IMR-90 (cell line): Measurements from ENCODE around the gene MOB2. TPM values are rescaled to one million over a fixed set of nuclear protein-coding genes. Genes with fewer than 3 reads are reported as not detected.

ENCODE experiments used
- ATAC-seq: fragments of 200-7000 bp; cut with Tn5 transposase; 2 replicates; pipeline ENCODE4 v1.9.1; 2020; ENCODE audit warnings: low read depth, mild to moderate bottlenecking, moderate library complexity
- BruUV-seq: library from RNA; stranded (reverse); fragments of 400-500 nt; replicated peaks from 2 replicates; lab custom pipeline; 2021; lab: Mats Ljungman, UMichigan
- CTCF ChIA-PET: fragments of 300-600 bp; formaldehyde crosslinking; extraction: SDS; loops from one replicate; lab custom pipeline; 2021; ENCODE audit warnings: antibody characterized with exemption; lab: Yijun Ruan, JAX
- POLR2A ChIA-PET: fragments of 300-600 bp; sonication (Branson Sonifier 250); formaldehyde crosslinking; loops from one replicate; lab custom pipeline; 2022; ENCODE audit warnings: antibody characterized with exemption; ENCODE audit not compliant: unreplicated experiment; lab: Charles Lee
- DNase-seq: peaks from one replicate; pipeline ENCODE4 v3.0.0; 2013
- H2AFZ ChIP-seq: replicated peaks from 2 replicates; pipeline ENCODE3; 2013; ENCODE audit warnings: low read length, mild to moderate bottlenecking; ENCODE audit not compliant: poor library complexity
- H2AK5ac ChIP-seq: 2 replicates; pipeline ENCODE4 v1.6.1; 2013; ENCODE audit warnings: low read depth, low read length, inconsistent platforms
- H2AK9ac ChIP-seq: replicated peaks from 2 replicates; pipeline ENCODE3; 2013; ENCODE audit warnings: mild to moderate bottlenecking, low read depth, low read length, moderate library complexity; ENCODE audit not compliant: poor library complexity
- H2BK120ac ChIP-seq: 2 replicates; pipeline ENCODE4 v1.6.1; 2013; ENCODE audit warnings: low read depth, low read length, inconsistent platforms
- H2BK15ac ChIP-seq: 3 replicates; pipeline ENCODE4 v1.6.1; 2013; ENCODE audit warnings: low read depth, low read length, inconsistent platforms
- H2BK20ac ChIP-seq: 2 replicates; pipeline ENCODE4 v1.6.1; 2013; ENCODE audit warnings: low read depth, mild to moderate bottlenecking, inconsistent platforms, low read length, moderate library complexity
- H2BK5ac ChIP-seq: 2 replicates; pipeline ENCODE4 v1.6.1; 2013; ENCODE audit warnings: mild to moderate bottlenecking, low read depth, low read length, inconsistent platforms; ENCODE audit not compliant: poor library complexity, severe bottlenecking
- H3K14ac ChIP-seq: replicated peaks from 2 replicates; pipeline ENCODE4 v1.6.1; 2013; ENCODE audit warnings: low read depth, low read length, inconsistent platforms
- H3K18ac ChIP-seq: 2 replicates; pipeline ENCODE4 v1.6.1; 2013; ENCODE audit warnings: low read depth, low read length, control low read depth
- H3K23ac ChIP-seq: 2 replicates; pipeline ENCODE4 v1.6.1; 2013; ENCODE audit warnings: low read depth, low read length, inconsistent platforms
- H3K27ac ChIP-seq: 2 replicates; pipeline ENCODE4 v1.5.1; 2013; ENCODE audit warnings: mild to moderate bottlenecking, control low read depth, low read length; ENCODE audit not compliant: insufficient read depth
- H3K27me3 ChIP-seq: 2 replicates; pipeline ENCODE4 v1.6.1; 2013; ENCODE audit warnings: low read length; ENCODE audit not compliant: control insufficient read depth, insufficient read depth
- H3K36me3 ChIP-seq: 2 replicates; pipeline ENCODE4 v1.6.1; 2013; ENCODE audit warnings: low read length, mixed read lengths; ENCODE audit not compliant: control insufficient read depth, insufficient read depth
- H3K4ac ChIP-seq: 2 replicates; pipeline ENCODE4 v1.6.1; 2013; ENCODE audit warnings: low read depth, low read length, inconsistent platforms
- H3K4me1 ChIP-seq: 2 replicates; pipeline ENCODE4 v1.6.1; 2013; ENCODE audit warnings: low read length, mixed read lengths; ENCODE audit not compliant: control insufficient read depth, insufficient read depth
- H3K4me2 ChIP-seq: 2 replicates; pipeline ENCODE4 v1.6.1; 2013; ENCODE audit warnings: low read depth, mild to moderate bottlenecking, control low read depth, low read length, moderate library complexity
- H3K4me3 ChIP-seq: 2 replicates; pipeline ENCODE4 v1.5.1; 2013; ENCODE audit warnings: low read depth, mild to moderate bottlenecking, control low read depth, low read length, moderate library complexity; ENCODE audit not compliant: insufficient read depth
- H3K56ac ChIP-seq: 2 replicates; pipeline ENCODE4 v1.6.1; 2013; ENCODE audit warnings: low read length, inconsistent platforms; ENCODE audit not compliant: insufficient read depth; ENCODE audit errors: extremely low read depth
- H3K79me1 ChIP-seq, 2 experiments: 2 replicates each; pipeline ENCODE4 v1.6.1; 2013; ENCODE audit warnings: low read length in 2 of 2, inconsistent platforms in 1 of 2, low read depth in 1 of 2
- H3K9ac ChIP-seq: 2 replicates; pipeline ENCODE4 v1.6.1; 2013; ENCODE audit warnings: low read depth, low read length, control low read depth
- H3K9me1 ChIP-seq: 2 replicates; pipeline ENCODE4 v1.6.1; 2013; ENCODE audit warnings: low read length, inconsistent platforms; ENCODE audit not compliant: insufficient read depth
- H3K9me3 ChIP-seq: 2 replicates; pipeline ENCODE4 v1.6.1; 2013; ENCODE audit warnings: low read length; ENCODE audit not compliant: control insufficient read depth, insufficient read depth
- H4K20me1 ChIP-seq: 2 replicates; pipeline ENCODE4 v1.6.1; 2013; ENCODE audit warnings: low read length, inconsistent platforms; ENCODE audit not compliant: insufficient read depth
- H4K5ac ChIP-seq: 2 replicates; pipeline ENCODE4 v1.6.1; 2013; ENCODE audit warnings: mild to moderate bottlenecking, low read depth, low read length, control low read depth
- H4K8ac ChIP-seq, 2 experiments: 2 replicates each; pipeline ENCODE4 v1.6.1; 2013; ENCODE audit warnings: low read depth in 2 of 2, low read length in 2 of 2, control low read depth in 1 of 2, inconsistent platforms in 1 of 2
- H4K91ac ChIP-seq: 2 replicates; pipeline ENCODE4 v1.6.1; 2013; ENCODE audit warnings: low read depth, low read length, inconsistent platforms; ENCODE audit not compliant: insufficient read depth
- BHLHE40 ChIP-seq: fragments of 150-350 bp; IDR thresholded peaks from 2 replicates; pipeline ENCODE4 v1.6.1; 2016; ENCODE audit warnings: mild to moderate bottlenecking, low read depth, low read length
- CHD1 ChIP-seq: IDR thresholded peaks from 2 replicates; pipeline ENCODE4 v1.6.1; 2012; ENCODE audit warnings: low read depth, low read length, improper control_type of control experiment
- FOS ChIP-seq: fragments of 150-350 bp; IDR thresholded peaks from 2 replicates; pipeline ENCODE4 v1.6.1; 2016; ENCODE audit warnings: low read depth, low read length
- MAZ ChIP-seq: IDR thresholded peaks from 2 replicates; pipeline ENCODE4 v1.6.1; 2012; ENCODE audit warnings: low read depth, mild to moderate bottlenecking, low read length, improper control_type of control experiment, moderate library complexity, borderline replicate concordance
- MXI1 ChIP-seq: IDR thresholded peaks from 2 replicates; pipeline ENCODE4 v1.6.1; 2012; ENCODE audit warnings: low read depth, mild to moderate bottlenecking, low read length, moderate library complexity, borderline replicate concordance
- POLR2A ChIP-seq: IDR thresholded peaks from 2 replicates; pipeline ENCODE4 v1.6.1; 2012; ENCODE audit warnings: mild to moderate bottlenecking, low read depth, low read length
- RAD21 ChIP-seq: IDR thresholded peaks from 2 replicates; pipeline ENCODE4 v1.6.1; 2012; ENCODE audit warnings: low read length, improper control_type of control experiment
- SMC3 ChIP-seq: fragments of 150-350 bp; IDR thresholded peaks from 2 replicates; pipeline ENCODE4 v1.6.1; 2016; ENCODE audit warnings: low read depth, mild to moderate bottlenecking, antibody characterized with exemption, low read length, moderate library complexity
- WGBS, 2 experiments: methylation state at CpG; one replicate each; pipeline versions ENCODE4 v1.1.5 to v1.1.7; 2013; ENCODE audit warnings: missing lambda C conversion rate in 2 of 2; ENCODE audit not compliant: insufficient read length in 1 of 2; ENCODE audit errors: extremely low coverage in 2 of 2; 5-methylcytosine and 5-hydroxymethylcytosine counted together
- dilution Hi-C: fragments of 300-500 bp; cut with HindIII; formaldehyde crosslinking; loops from one replicate; pipeline ENCODE4 v1.14.3; 2018; ENCODE audit warnings: low sequenced_read_pairs; ENCODE audit not compliant: unreplicated experiment
- in situ Hi-C: fragments of 300-500 bp; cut with MboI; formaldehyde crosslinking; loops from 3 replicates; pipeline ENCODE4 v1.14.3; 2019; ENCODE audit warnings: low sequenced_read_pairs, inconsistent platforms, mixed read lengths
- intact Hi-C: fragments of 100-400 bp; cut with micrococcal nuclease; formaldehyde crosslinking; loops from 2 replicates; pipeline ENCODE4 v1.10.0; 2022
- polyA plus RNA-seq, 3 experiments: library from polyadenylated mRNA; depleted of rRNA; stranded (reverse); fragments of >200 nt; gene quantifications; 2 replicates each; pipeline ENCODE4 v1.2.3, GENCODE V29; 2012; ENCODE audit warnings: low replicate concordance in 1 of 3
- total RNA-seq: library from RNA; depleted of rRNA; stranded (reverse); fragments of >200 nt; gene quantifications from 2 replicates; pipeline ENCODE4 v1.2.3, GENCODE V29; 2012
- TF ChIP-seq, protein P1 (sequence below): conservative IDR thresholded peaks from 2 replicates; pipeline ENCODE4 v1.5.1; 2012; ENCODE audit warnings: mild to moderate bottlenecking, low read depth, low read length, improper control_type of control experiment

Gene MOB2
- total and polyA plus RNA-seq, 2 of the 4 experiments (the other 2 are of a cell fraction), result 23.7 to 36.2 TPM

GRCh38 chr11:1514336-1515061, 27.9 kb upstream of the MOB2 start (continued):
- no peak for TF ChIP-seq BHLHE40

DNA sequence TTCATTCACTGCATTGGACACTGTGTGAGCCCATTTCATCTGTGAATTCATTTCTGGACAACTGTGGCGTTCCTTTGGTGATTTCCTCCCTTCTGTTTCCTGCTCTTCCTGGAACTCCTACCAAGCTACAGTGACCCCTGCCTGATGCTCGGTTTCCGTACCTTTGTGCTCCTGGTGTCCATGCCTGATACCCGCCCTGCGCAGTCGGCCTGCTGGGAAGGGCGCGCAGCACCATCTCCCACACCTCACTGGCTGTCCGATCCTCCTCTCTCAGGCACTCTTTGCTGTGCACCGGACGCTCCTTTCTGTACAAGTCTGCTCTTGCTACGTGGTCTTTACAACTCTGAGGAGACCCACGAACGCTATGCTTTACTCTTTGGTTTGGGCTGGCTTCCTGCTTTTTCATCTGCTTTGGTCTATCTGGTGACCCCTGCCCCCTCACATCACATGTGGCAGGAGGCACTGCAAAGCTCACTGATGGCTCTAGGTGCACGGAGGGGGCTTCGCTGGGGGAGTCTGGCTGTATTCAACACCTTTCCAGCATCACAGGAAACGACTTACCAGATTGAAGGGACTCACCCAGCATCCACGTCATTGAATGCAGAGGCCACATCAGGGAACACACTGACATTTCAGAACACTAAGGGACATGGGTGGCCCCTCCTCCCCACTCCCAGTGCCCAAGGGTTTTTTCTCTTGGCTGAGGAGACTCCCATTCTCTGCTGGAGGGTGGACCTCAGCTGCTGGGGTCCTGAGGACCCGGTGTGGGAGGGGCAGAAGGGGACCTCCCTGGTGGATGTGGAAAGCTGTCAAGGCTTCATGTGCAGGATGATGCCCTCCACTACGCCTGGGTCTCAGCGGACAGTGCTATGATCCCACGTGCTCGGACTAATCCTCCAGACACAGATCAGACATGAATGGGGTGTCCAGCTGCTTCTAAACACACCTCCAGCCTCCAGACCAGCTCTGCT, 27.0 kb upstream of the MOB2 start:
- H4K8ac ChIP-seq, result no peak overlapping the region
- H2BK5ac ChIP-seq, result no peak overlapping the region
- WGBS, 2 experiments, result 87% methylated on average over 21 of the region's 23 CpGs; no CpG with 5 or more reads in 1 of the 2 experiments
- intact Hi-C loops, result no loop called here
- H3K27me3 ChIP-seq, result no peaks in the 10 kb centered on the region
- H3K9me3 ChIP-seq, result no peaks in the 10 kb centered on the region
- H4K5ac ChIP-seq, result no peak overlapping the region
- H3K79me1 ChIP-seq, result peaks cover 35 to 65% of the 10 kb centered on the region in 2 experiments
- no peak overlapping the region for H3K18ac ChIP-seq
- H2AK9ac ChIP-seq, result no peak overlapping the region
- dilution Hi-C loops, result no loop called here
- H2AK5ac ChIP-seq, result no peak overlapping the region
- H3K27ac ChIP-seq, result no peak overlapping the region
- no peak overlapping the region for H3K56ac ChIP-seq
- no peak overlapping the region for H3K9ac ChIP-seq
- no peak for TF ChIP-seq FOS
- TF ChIP-seq CHD1, result no peak
- TF ChIP-seq MAZ, result no peak
- TF ChIP-seq, protein P1, sequence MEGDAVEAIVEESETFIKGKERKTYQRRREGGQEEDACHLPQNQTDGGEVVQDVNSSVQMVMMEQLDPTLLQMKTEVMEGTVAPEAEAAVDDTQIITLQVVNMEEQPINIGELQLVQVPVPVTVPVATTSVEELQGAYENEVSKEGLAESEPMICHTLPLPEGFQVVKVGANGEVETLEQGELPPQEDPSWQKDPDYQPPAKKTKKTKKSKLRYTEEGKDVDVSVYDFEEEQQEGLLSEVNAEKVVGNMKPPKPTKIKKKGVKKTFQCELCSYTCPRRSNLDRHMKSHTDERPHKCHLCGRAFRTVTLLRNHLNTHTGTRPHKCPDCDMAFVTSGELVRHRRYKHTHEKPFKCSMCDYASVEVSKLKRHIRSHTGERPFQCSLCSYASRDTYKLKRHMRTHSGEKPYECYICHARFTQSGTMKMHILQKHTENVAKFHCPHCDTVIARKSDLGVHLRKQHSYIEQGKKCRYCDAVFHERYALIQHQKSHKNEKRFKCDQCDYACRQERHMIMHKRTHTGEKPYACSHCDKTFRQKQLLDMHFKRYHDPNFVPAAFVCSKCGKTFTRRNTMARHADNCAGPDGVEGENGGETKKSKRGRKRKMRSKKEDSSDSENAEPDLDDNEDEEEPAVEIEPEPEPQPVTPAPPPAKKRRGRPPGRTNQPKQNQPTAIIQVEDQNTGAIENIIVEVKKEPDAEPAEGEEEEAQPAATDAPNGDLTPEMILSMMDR, result no peak
- no peak for TF ChIP-seq MXI1
- no peak for TF ChIP-seq SMC3
- TF ChIP-seq POLR2A, result no peak
- TF ChIP-seq RAD21, result no peak
- DNase-seq, result no peak
- peaks cover 3% of the 10 kb centered on the region; the same call in 1 of the 2 replicates for H3K9me1 ChIP-seq
- no peak overlapping the region for H2BK15ac ChIP-seq
- H3K23ac ChIP-seq, result no peak overlapping the region
- no TSS peak for BruUV-seq
- no peak overlapping the region for H3K4me3 ChIP-seq
- no peak overlapping the region for H3K14ac ChIP-seq
- in situ Hi-C loops, result loop anchor here (25.0 kb wide), 1 partner anchor 301 kb away; the partner anchor contains the start of gene MUC5B
- no peak overlapping the region for H4K91ac ChIP-seq
- no peak overlapping the region for H3K4me2 ChIP-seq
- no peak overlapping the region for H2BK120ac ChIP-seq
- no peak overlapping the region for H3K4ac ChIP-seq
- H3K36me3 ChIP-seq, result no peaks in the 10 kb centered on the region
- H2BK20ac ChIP-seq, result no peak overlapping the region
- ChIA-PET POLR2A (no interaction called here), CTCF (no interaction called here)
- ATAC-seq, result no peak
- H2AFZ ChIP-seq, result peak overlapping the region; percentile 13
- peaks cover 83% of the 10 kb centered on the region for H4K20me1 ChIP-seq
- H3K4me1 ChIP-seq, result peaks cover 12% of the 10 kb centered on the region
